ENCODE data around the gene ASIC2.

The ASIC2 gene

GRCh38 chr17:33202796-33203495 is 90.1 kb downstream of the ASIC2 start:
- peak; percentile 35 for DNase-seq

DNA sequence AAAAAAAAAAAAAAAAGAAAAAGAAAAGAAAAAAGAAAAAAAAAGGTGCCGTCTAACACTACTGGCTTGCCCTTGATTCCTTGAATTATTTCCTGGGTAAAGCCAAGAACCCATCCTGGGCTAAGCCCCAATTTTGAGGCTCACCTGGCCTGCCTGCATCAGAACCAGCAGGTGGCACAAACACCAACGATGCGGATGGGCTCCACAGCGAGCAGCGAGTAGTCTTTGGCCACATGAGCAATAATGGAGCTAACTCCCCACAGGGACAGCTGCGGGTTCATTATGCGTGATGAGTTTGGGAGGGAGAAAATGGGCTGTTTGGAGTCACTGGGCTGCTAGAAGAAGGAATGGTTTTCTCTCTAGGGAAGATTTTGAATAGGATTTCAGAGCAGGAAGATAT is 91.1 kb downstream of the ASIC2 start:
- DNase-seq, result peak; percentile 48

GRCh38 chr17:33201283-33201682 is 91.8 kb downstream of the ASIC2 start:
- DNase-seq, result peak; percentile 34

GRCh38 chr17:33200587-33200986 is 92.5 kb downstream of the ASIC2 start:
- no peak for DNase-seq

- DNase-seq, result no peak
Observed at GRCh38 chr17:33199571-33200510, 93.3 kb downstream of the ASIC2 start.

GRCh38 chr17:33198954-33199353 is 94.1 kb downstream of the ASIC2 start:
- DNase-seq, result no peak

DNA sequence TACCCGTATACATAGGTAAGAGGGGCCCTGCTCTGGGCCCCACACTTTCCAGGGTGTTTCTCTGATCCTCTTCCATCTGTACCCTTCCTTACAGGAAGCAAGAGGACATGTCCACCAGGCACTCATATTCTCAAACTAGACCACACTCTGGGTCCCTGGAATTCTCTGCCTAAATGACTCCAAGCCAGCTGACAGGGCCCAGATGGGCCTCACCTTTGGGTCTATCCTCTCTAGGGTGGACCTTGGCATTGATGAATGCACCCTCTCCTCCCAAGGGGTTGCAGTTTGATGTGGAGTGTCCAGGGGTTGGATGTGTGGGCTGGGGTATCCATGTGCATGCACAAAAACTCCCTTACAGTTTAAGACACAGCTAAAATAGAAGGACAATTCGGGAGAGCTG is 95.8 kb downstream of the ASIC2 start:
- DNase-seq, result no peak

GRCh38 chr17:33196883-33197282 is 96.2 kb downstream of the ASIC2 start:
- no peak for DNase-seq

DNA sequence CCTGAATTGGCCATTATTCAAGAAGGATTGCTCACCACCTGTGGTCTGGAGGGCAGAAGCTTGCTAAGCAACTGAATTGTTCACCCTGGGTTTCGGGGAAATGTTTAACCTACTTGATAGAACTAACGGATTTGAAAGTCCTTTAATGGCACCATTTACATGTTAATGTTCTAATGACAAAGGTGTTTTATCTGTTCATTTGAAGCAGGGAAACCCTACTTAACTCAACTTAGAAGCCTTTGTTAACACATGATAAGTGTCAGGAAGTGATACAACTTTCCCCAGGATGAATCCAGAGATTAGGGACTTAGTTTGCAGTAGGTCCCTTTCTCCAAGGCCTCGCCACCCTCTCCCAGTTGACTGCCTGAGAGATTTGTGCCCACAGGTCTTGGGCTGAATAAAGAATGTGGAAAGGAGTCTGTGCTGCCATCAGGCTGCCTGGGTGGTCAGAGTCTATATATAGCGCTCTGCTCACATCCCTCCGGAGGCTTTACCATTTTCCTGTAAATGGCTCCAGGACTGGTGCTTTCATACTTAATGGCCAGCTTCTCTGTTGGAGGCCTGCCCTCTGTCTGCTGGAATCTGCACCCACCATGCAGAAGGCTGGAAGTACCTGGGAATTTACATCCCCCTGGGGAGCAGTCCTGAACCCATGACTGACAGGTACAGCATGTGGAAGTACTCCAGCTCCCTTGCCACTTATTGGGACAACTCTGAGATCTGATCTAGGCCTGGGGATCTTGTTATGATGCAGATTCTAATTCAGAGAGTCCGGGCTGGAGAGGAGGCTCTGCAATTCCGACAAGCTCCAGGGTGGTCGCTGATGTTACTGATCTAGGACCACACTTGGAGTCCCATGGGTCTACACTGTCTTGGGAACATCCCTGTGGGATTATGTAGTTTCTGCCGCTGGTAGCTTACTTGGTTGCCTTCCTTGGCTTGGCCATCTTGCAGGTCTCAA is 99.9 kb downstream of the ASIC2 start:
- DNase-seq, result no peak

DNA sequence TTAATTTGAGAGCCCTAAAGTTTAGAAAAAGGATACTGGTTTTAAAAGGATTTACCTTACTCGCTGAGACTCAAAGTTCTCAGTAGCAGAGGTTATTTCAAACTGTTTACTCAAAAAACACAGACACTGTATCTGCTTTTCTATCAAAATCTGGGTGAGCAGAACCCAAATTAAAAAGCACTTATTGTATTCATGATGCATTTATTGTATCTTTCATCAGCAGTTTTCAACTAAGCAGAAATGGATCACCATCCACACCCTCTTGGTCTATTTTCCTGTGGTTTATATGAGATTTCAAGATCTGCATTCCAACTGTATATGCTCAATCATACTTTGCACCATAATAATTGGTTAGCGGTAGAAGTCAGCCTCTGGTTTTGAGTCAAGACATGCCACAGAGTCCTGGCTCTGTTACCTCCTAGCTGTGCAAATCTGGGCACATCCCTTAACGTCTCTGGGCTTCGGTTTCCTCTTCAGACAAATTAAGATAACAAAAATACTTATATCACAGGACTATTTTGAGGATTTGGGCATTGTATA is 109.5 kb downstream of the ASIC2 start:
- DNase-seq, result no peak

- no peak for DNase-seq
Observed at GRCh38 chr17:33179151-33179550, 113.9 kb downstream of the ASIC2 start.

GRCh38 chr17:33178681-33179080 is 114.4 kb downstream of the ASIC2 start:
- no peak for DNase-seq

DNA sequence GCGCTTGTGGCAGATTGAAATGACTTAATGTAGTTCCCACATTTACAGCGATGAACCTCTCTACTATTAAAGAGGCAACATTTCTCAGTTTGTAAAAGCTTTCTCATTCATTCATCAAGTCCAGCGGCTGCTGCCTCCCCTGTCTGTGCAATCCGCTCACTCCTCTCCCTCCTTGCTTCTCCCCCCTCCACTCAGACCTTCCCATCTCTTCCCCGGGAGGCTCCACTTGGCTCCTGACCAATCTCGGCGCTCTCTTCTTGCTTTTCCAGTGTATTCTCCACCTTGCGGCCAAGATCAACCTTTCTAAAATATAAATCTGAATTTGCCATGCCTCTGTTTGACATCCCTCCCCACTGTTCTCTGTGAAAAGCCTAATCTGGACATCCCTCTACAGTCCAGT is 117.5 kb downstream of the ASIC2 start:
- DNase-seq, result no peak

- no peak for DNase-seq
Observed at GRCh38 chr17:33171931-33172330, 121.2 kb downstream of the ASIC2 start.

- DNase-seq, result peak; percentile 31
Observed at GRCh38 chr17:33169580-33170285, 123.4 kb downstream of the ASIC2 start.

GRCh38 chr17:33167736-33168135 is 125.4 kb downstream of the ASIC2 start:
- no peak for DNase-seq

- peak; percentile 42 for DNase-seq
Observed at GRCh38 chr17:33166472-33166871, 126.6 kb downstream of the ASIC2 start.

GRCh38 chr17:33164169-33164881 is 128.8 kb downstream of the ASIC2 start:
- DNase-seq, result no peak

DNA sequence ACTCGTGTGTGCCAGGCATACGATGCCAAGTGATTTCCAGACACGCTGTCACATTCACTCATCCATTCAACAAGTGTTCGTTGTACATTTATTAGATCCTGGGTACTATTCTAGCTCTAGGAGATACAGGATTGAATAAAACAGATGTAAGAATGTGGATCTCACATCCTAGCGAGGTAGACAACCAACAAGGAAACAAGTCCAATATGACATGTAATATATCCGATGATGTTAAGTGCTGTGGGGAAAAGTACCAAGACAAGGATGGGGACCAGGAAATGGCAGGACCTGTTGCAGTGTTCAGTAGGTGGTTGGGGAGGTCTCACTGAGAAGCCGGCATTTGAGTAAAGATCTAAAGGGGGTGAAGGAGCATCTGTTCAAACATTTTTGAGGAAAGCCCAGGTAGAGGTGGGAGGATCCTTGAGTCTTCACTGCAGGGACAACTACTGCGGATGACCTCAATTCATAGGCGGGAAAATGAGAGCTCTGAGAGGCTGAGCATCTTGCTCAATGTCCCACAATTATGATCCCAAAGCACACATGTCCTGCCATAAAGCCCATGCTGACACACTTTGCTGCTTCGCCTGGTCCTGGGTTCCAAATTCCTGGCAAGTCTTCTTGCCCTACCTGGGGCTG is 129.4 kb downstream of the ASIC2 start:
- no peak for DNase-seq

- DNase-seq, result no peak
Observed at GRCh38 chr17:33154869-33155455, 138.1 kb downstream of the ASIC2 start.

All from islet precursor cell (in vitro differentiated cells).